NCI-H146 (cell line): Measurements from ENCODE around the gene RAB11FIP5.
"Not testable (repeated sequence)": the region's sequence is repeated elsewhere in the genome, so short reads cannot be mapped to it uniquely, and the experiment has no call there.

Experiments used
- DNase-seq: peaks from one replicate; lab custom pipeline; 2025; lab: John Stamatoyannopoulos, UW

Gene RAB11FIP5

GRCh38 chr2:73069855-73070642 is 42.7 kb downstream of the RAB11FIP5 start:
- DNase-seq = no peak

GRCh38 chr2:73069041-73069854 is 43.5 kb downstream of the RAB11FIP5 start:
- no peak for DNase-seq

GRCh38 chr2:73068147-73068546 is 44.6 kb downstream of the RAB11FIP5 start:
- DNase-seq = no peak

- no peak for DNase-seq
These were observed 45.7 kb downstream of the RAB11FIP5 start for GRCh38 chr2:73067043-73067442.

GRCh38 chr2:73065070-73065469 is 47.7 kb downstream of the RAB11FIP5 start:
- DNase-seq = not testable (repeated sequence)

GRCh38 chr2:73063909-73064875 is 48.6 kb downstream of the RAB11FIP5 start:
- no peak for DNase-seq

GRCh38 chr2:73063472-73063871 is 49.3 kb downstream of the RAB11FIP5 start:
- DNase-seq = no peak

GRCh38 chr2:73059106-73059505 is 53.6 kb downstream of the RAB11FIP5 start:
- DNase-seq = no peak

- DNase-seq = no peak
These were observed 57.8 kb downstream of the RAB11FIP5 start for GRCh38 chr2:73054980-73055379.

GRCh38 chr2:73053316-73054114 is 59.2 kb downstream of the RAB11FIP5 start:
- no peak for DNase-seq

- DNase-seq = no peak
These were observed 62.6 kb downstream of the RAB11FIP5 start for GRCh38 chr2:73050121-73050545.

GRCh38 chr2:73043929-73044832 is 68.6 kb downstream of the RAB11FIP5 start:
- no peak for DNase-seq

- DNase-seq = no peak
These were observed 69.5 kb downstream of the RAB11FIP5 start for GRCh38 chr2:73043276-73043675.

GRCh38 chr2:73037947-73038585 is 74.7 kb downstream of the RAB11FIP5 start:
- no peak for DNase-seq

GRCh38 chr2:73036766-73037165 is 76.0 kb downstream of the RAB11FIP5 start:
- DNase-seq = no peak

GRCh38 chr2:73035899-73036711 is 76.6 kb downstream of the RAB11FIP5 start:
- no peak for DNase-seq

- no peak for DNase-seq
These were observed 77.9 kb downstream of the RAB11FIP5 start for GRCh38 chr2:73034661-73035375.

- no peak for DNase-seq
These were observed 78.9 kb downstream of the RAB11FIP5 start for GRCh38 chr2:73033766-73034381.
